NOMO-1 treated with DMSO at 0.1 percent for 48 hours (cell line): ENCODE data around the gene THADA.

Source experiments
- DNase-seq: peaks from one replicate; lab custom pipeline; 2025; ENCODE audit not compliant: unreplicated experiment; lab: John Stamatoyannopoulos, UW

THADA gene

GRCh38 chr2:43445781-43446180 lies 150.1 kb downstream of the THADA start:
- DNase-seq: no peak

GRCh38 chr2:43444989-43445645 lies 150.7 kb downstream of the THADA start:
- no peak for DNase-seq

GRCh38 chr2:43443282-43443681 lies 152.6 kb downstream of the THADA start:
- DNase-seq: no peak

- no peak for DNase-seq
Observed at GRCh38 chr2:43441195-43441594, 154.6 kb downstream of the THADA start.

- DNase-seq: peak; percentile 25
Observed at GRCh38 chr2:43438858-43439655, 156.8 kb downstream of the THADA start.

GRCh38 chr2:43438342-43438741 lies 157.5 kb downstream of the THADA start:
- DNase-seq: no peak

- no peak for DNase-seq
Observed at GRCh38 chr2:43437363-43437762, 158.5 kb downstream of the THADA start.

- DNase-seq: no peak
Observed at GRCh38 chr2:43436431-43436830, 159.4 kb downstream of the THADA start.

- DNase-seq: no peak
Observed at GRCh38 chr2:43435746-43436145, 160.1 kb downstream of the THADA start.

- no peak for DNase-seq
Observed at GRCh38 chr2:43430489-43430888, 165.3 kb downstream of the THADA start.

GRCh38 chr2:43429369-43429768 lies 166.5 kb downstream of the THADA start:
- no peak for DNase-seq

GRCh38 chr2:43427032-43427424 lies 168.8 kb downstream of the THADA start:
- no peak for DNase-seq

- peak; percentile 98 for DNase-seq
Observed at GRCh38 chr2:43426305-43427031, 169.4 kb downstream of the THADA start.

GRCh38 chr2:43425659-43426058 lies 170.2 kb downstream of the THADA start:
- peak; percentile 64 for DNase-seq

- peak; percentile 74 for DNase-seq
Observed at GRCh38 chr2:43424262-43425207, 171.3 kb downstream of the THADA start.

- no peak for DNase-seq
Observed at GRCh38 chr2:43423941-43424261, 171.9 kb downstream of the THADA start.

- DNase-seq: no peak
Observed at GRCh38 chr2:43421194-43421593, 174.6 kb downstream of the THADA start.

GRCh38 chr2:43420389-43420801 lies 175.4 kb downstream of the THADA start:
- no peak for DNase-seq

- DNase-seq: no peak
Observed at GRCh38 chr2:43419876-43420275, 176.0 kb downstream of the THADA start.

- DNase-seq: no peak
Observed at GRCh38 chr2:43419243-43419642, 176.6 kb downstream of the THADA start.

- DNase-seq: peak; percentile 57
Observed at GRCh38 chr2:43418680-43419079, 177.2 kb downstream of the THADA start.
